Measurements from ENCODE around the gene ZNF547.
"Not testable (repeated sequence)": the region's sequence is repeated elsewhere in the genome, so short reads cannot be mapped to it uniquely, and the experiment has no call there.

The ZNF547 gene

GRCh38 chr19:57363688-57364181 is 384 bp downstream of the ZNF547 start:
- peak overlapping the region; percentile 82 for H3K4me3 ChIP-seq (ENCODE audit: low read length)
- no peak for DNase-seq (ENCODE audit: low read depth)
- no peak for TF ChIP-seq CTCF (conservative IDR thresholded peaks at IDR 0.05; ENCODE audit: low read depth, low read length)

- no peak for DNase-seq (ENCODE audit: low read depth)
- no peak overlapping the region for H3K4me3 ChIP-seq (ENCODE audit: low read length)
- TF ChIP-seq CTCF (conservative IDR thresholded peaks at IDR 0.05; ENCODE audit: low read depth, low read length) = no peak
Measured at GRCh38 chr19:57366776-57367175, 3.4 kb downstream of the ZNF547 start.

GRCh38 chr19:57374179-57374578 is 10.8 kb downstream of the ZNF547 start:
- no peak for TF ChIP-seq CTCF (conservative IDR thresholded peaks at IDR 0.05; ENCODE audit: low read depth, low read length)
- no peak overlapping the region for H3K4me3 ChIP-seq (ENCODE audit: low read length)
- no peak for DNase-seq (ENCODE audit: low read depth)

- H3K4me3 ChIP-seq (ENCODE audit: low read length); DNase-seq (ENCODE audit: low read depth): not testable (repeated sequence)
Measured at GRCh38 chr19:57374647-57375046, 11.3 kb downstream of the ZNF547 start.

- TF ChIP-seq CTCF (conservative IDR thresholded peaks at IDR 0.05; ENCODE audit: low read depth, low read length) = no peak
Measured at GRCh38 chr19:57376151-57376550, 12.8 kb downstream of the ZNF547 start.

GRCh38 chr19:57377498-57378146 is 14.3 kb downstream of the ZNF547 start:
- no peak for DNase-seq (ENCODE audit: low read depth)
- no peak for TF ChIP-seq CTCF (conservative IDR thresholded peaks at IDR 0.05; ENCODE audit: low read depth, low read length)
- no peak overlapping the region for H3K4me3 ChIP-seq (ENCODE audit: low read length)

More at GRCh38 chr19:57376151-57376550, 12.8 kb downstream of the ZNF547 start:
- no peak for DNase-seq (ENCODE audit: low read depth)
- no peak overlapping the region for H3K4me3 ChIP-seq (ENCODE audit: low read length)

GRCh38 chr19:57380923-57381322 is 17.6 kb downstream of the ZNF547 start:
- no peak for TF ChIP-seq CTCF (conservative IDR thresholded peaks at IDR 0.05; ENCODE audit: low read depth, low read length)
- no peak overlapping the region for H3K4me3 ChIP-seq (ENCODE audit: low read length)
- DNase-seq (ENCODE audit: low read depth) = no peak
